PC-3 (cell line): ENCODE results near the gene NAA11. TPM values are rescaled to one million over a fixed set of nuclear protein-coding genes. Genes with fewer than 3 reads are reported as not detected.

Source experiments
- ATAC-seq: fragments of 200-7000 bp; cut with Tn5 transposase; 2 replicates; pipeline ENCODE4 v1.9.1; 2020; ENCODE audit warnings: mild to moderate bottlenecking, moderate library complexity
- BruUV-seq: library from RNA; stranded (reverse); fragments of 400-500 nt; replicated peaks from 2 replicates; lab custom pipeline; 2021; lab: Mats Ljungman, UMichigan
- CTCF ChIA-PET: fragments of 300-600 bp; sonication (Branson Sonifier 250); formaldehyde crosslinking; loops from one replicate; lab custom pipeline; 2022; ENCODE audit warnings: antibody characterized with exemption; lab: Charles Lee
- POLR2A ChIA-PET: fragments of 300-600 bp; sonication (Branson Sonifier 250); formaldehyde crosslinking; loops from one replicate; lab custom pipeline; 2022; ENCODE audit warnings: antibody characterized with exemption; ENCODE audit not compliant: unreplicated experiment; lab: Charles Lee
- DNase-seq: peaks from one replicate; pipeline ENCODE4 v3.0.0-alpha.2; 2015
- H2AFZ ChIP-seq: fragments of 300-600 bp; sonication (generic); 2 replicates; pipeline ENCODE4 v1.6.0; 2016; ENCODE audit warnings: antibody characterized with exemption, low read length
- H3F3A ChIP-seq: fragments of 300-600 bp; sonication (generic); one replicate; pipeline ENCODE4 v1.6.0; 2017; ENCODE audit warnings: antibody characterized with exemption, low read length, control low read depth, mild to moderate bottlenecking; ENCODE audit not compliant: unreplicated experiment
- H3K27ac ChIP-seq: fragments of 300-600 bp; sonication (generic); 2 replicates; pipeline ENCODE4 v1.5.1; 2016; ENCODE audit warnings: mild to moderate bottlenecking, low read length
- H3K27me3 ChIP-seq: fragments of 300-600 bp; sonication (generic); 2 replicates; pipeline ENCODE4 v1.6.1; 2016; ENCODE audit warnings: low read length, mixed read lengths
- H3K36me3 ChIP-seq: fragments of 300-600 bp; sonication (generic); 2 replicates; pipeline ENCODE4 v1.6.1; 2016; ENCODE audit warnings: low read depth, mixed run types, low read length, mixed read lengths
- H3K4me1 ChIP-seq: fragments of 300-600 bp; sonication (generic); 2 replicates; pipeline ENCODE4 v1.5.1; 2016; ENCODE audit warnings: low read length; ENCODE audit not compliant: insufficient read depth
- H3K4me2 ChIP-seq: fragments of 300-600 bp; sonication (generic); 2 replicates; pipeline ENCODE4 v1.6.0; 2016; ENCODE audit warnings: low read length
- H3K4me3 ChIP-seq: fragments of 300-600 bp; sonication (generic); 2 replicates; pipeline ENCODE4 v1.5.1; 2016; ENCODE audit warnings: mild to moderate bottlenecking, low read length, mixed read lengths
- H3K79me2 ChIP-seq: fragments of 300-600 bp; sonication (generic); 2 replicates; pipeline ENCODE4 v1.6.1; 2017; ENCODE audit warnings: low read length, mixed read lengths
- H3K9ac ChIP-seq: fragments of 300-600 bp; sonication (generic); 2 replicates; pipeline ENCODE4 v1.6.0; 2016; ENCODE audit warnings: mild to moderate bottlenecking, low read length
- H3K9me2 ChIP-seq: fragments of 300-600 bp; sonication (generic); replicated peaks from 2 replicates; pipeline ENCODE4 v1.6.1; 2016; ENCODE audit warnings: mixed run types, low read length, mixed read lengths
- H3K9me3 ChIP-seq: fragments of 300-600 bp; sonication (generic); 2 replicates; pipeline ENCODE4 v1.6.1; 2016; ENCODE audit warnings: low read length, mixed read lengths
- H4K20me1 ChIP-seq: fragments of 300-600 bp; sonication (generic); 2 replicates; pipeline ENCODE4 v1.6.1; 2016; ENCODE audit warnings: low read length, mixed read lengths
- EZH2 ChIP-seq: fragments of 300-600 bp; sonication (generic); IDR thresholded peaks from one replicate; pipeline ENCODE4 v1.6.1; 2017; ENCODE audit warnings: antibody characterized with exemption, mild to moderate bottlenecking, low read length; ENCODE audit not compliant: unreplicated experiment
- EZH2phosphoT487 ChIP-seq: fragments of 300-600 bp; sonication (generic); IDR thresholded peaks from 2 replicates; pipeline ENCODE4 v1.6.1; 2018; ENCODE audit warnings: mild to moderate bottlenecking, antibody characterized with exemption, low read length, borderline replicate concordance
- intact Hi-C: fragments of 100-400 bp; cut with micrococcal nuclease; formaldehyde crosslinking; loops from 2 replicates; pipeline ENCODE4 v1.9.0; 2023
- total RNA-seq: library from RNA; depleted of rRNA; stranded (reverse); fragments of >200 nt; gene quantifications from 2 replicates; pipeline ENCODE4 v1.2.3, GENCODE V29; 2014
- TF ChIP-seq, protein P1 (sequence below): fragments of 300-600 bp; sonication (generic); conservative IDR thresholded peaks from 2 replicates; pipeline ENCODE4 v1.5.1; 2017; ENCODE audit warnings: antibody characterized with exemption, low read depth, mild to moderate bottlenecking, low read length

The NAA11 gene
- total RNA-seq, 1 experiment from 2014 or later: not detected

DNA sequence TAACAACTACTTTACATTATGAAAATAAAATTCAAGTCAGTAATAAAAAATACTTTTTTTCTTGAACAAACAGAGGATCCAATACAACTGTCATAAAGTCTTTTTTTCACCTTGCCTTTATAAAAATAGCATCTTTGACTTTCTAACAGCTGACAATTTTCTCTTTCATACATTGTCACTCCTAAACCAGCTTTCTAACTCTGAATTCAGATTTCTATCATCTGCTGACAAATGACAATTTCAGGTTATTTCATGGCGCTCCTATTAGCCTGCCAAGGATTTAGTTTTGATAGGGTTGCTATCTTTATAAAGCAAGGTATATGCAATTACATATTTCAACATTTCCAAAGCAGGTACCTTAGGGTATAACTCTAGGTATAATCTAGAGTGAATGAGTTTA lies 14.6 kb downstream of the NAA11 start:
- Histone ChIP-seq H4K20me1 (no peaks in the 10 kb centered on the region), H3F3A (no peaks in the 10 kb centered on the region), H2AFZ (no peak overlapping the region), H3K27me3 (no peaks in the 10 kb centered on the region), H3K79me2 (no peaks in the 10 kb centered on the region), H3K4me1 (no peaks in the 10 kb centered on the region), H3K9me3 (no peaks in the 10 kb centered on the region), H3K9ac (no peak overlapping the region), H3K36me3 (no peaks in the 10 kb centered on the region), H3K27ac (no peak overlapping the region), H3K4me3 (no peak overlapping the region), H3K4me2 (no peak overlapping the region), H3K9me2 (no peaks in the 10 kb centered on the region)
- CTCF ChIA-PET: no interaction called here
- ATAC-seq: no peak
- TF ChIP-seq EZH2 (no peak), EZH2phosphoT487 (no peak)
- TF ChIP-seq, protein P1, sequence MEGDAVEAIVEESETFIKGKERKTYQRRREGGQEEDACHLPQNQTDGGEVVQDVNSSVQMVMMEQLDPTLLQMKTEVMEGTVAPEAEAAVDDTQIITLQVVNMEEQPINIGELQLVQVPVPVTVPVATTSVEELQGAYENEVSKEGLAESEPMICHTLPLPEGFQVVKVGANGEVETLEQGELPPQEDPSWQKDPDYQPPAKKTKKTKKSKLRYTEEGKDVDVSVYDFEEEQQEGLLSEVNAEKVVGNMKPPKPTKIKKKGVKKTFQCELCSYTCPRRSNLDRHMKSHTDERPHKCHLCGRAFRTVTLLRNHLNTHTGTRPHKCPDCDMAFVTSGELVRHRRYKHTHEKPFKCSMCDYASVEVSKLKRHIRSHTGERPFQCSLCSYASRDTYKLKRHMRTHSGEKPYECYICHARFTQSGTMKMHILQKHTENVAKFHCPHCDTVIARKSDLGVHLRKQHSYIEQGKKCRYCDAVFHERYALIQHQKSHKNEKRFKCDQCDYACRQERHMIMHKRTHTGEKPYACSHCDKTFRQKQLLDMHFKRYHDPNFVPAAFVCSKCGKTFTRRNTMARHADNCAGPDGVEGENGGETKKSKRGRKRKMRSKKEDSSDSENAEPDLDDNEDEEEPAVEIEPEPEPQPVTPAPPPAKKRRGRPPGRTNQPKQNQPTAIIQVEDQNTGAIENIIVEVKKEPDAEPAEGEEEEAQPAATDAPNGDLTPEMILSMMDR: no peak
- POLR2A ChIA-PET: no interaction called here
- no TSS peak for BruUV-seq
- intact Hi-C loops: loop anchor here (10.0 kb wide), 1 partner anchor 356 kb away; no protein-coding TSS in a partner anchor
- DNase-seq: no peak

DNA sequence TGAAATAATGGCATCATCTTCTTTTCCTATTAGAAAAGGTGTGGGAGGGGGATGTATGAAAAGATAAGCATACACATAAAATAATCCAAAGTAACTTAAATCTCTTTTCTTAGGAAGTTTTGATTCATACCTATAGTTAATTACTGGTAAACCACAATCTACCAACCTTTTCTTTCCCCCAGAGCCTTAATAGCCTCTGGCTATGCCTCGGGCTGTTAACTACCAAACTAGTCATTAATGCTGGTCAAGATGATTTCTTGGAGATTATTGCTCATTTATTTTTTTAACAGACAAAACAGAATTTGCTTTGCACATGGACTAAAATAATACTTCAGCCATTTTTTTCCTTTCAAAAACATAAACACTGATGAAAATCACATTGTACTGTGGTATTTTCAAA lies 16.9 kb downstream of the NAA11 start:
- no TSS peak for BruUV-seq
- no peak for ATAC-seq
- Histone ChIP-seq H3K36me3 (no peaks in the 10 kb centered on the region), H2AFZ (no peak overlapping the region), H3K9me2 (no peaks in the 10 kb centered on the region), H3F3A (no peaks in the 10 kb centered on the region), H3K79me2 (no peaks in the 10 kb centered on the region), H3K4me3 (no peak overlapping the region), H3K27me3 (no peaks in the 10 kb centered on the region), H3K4me2 (no peak overlapping the region), H3K27ac (no peak overlapping the region), H3K9me3 (no peaks in the 10 kb centered on the region), H3K9ac (no peak overlapping the region), H4K20me1 (no peaks in the 10 kb centered on the region), H3K4me1 (no peaks in the 10 kb centered on the region)
- POLR2A ChIA-PET: no interaction called here
- TF ChIP-seq EZH2phosphoT487 (no peak), EZH2 (no peak)
- TF ChIP-seq, protein P1: no peak
- CTCF ChIA-PET: no interaction called here
- no peak for DNase-seq
- intact Hi-C loops: no loop called here

- Histone ChIP-seq H3K27ac (no peak overlapping the region), H3K4me2 (no peak overlapping the region), H3K9me2 (no peaks in the 10 kb centered on the region), H3K4me3 (no peak overlapping the region), H4K20me1 (no peaks in the 10 kb centered on the region), H3K27me3 (no peaks in the 10 kb centered on the region), H3K9ac (no peak overlapping the region), H2AFZ (no peak overlapping the region), H3F3A (no peaks in the 10 kb centered on the region), H3K36me3 (no peaks in the 10 kb centered on the region), H3K4me1 (no peaks in the 10 kb centered on the region), H3K79me2 (no peaks in the 10 kb centered on the region), H3K9me3 (no peaks in the 10 kb centered on the region)
- POLR2A ChIA-PET: no interaction called here
- intact Hi-C loops: no loop called here
- TF ChIP-seq EZH2 (no peak), EZH2phosphoT487 (no peak)
- TF ChIP-seq, protein P1: no peak
- no peak for ATAC-seq
- no TSS peak for BruUV-seq
- no peak for DNase-seq
- CTCF ChIA-PET: no interaction called here
Measured at GRCh38 chr4:79308137-79308536, 17.7 kb downstream of the NAA11 start.
